GM12873 (cell line): ENCODE data around the gene APBA2.

Experiments
- CTCF ChIP-seq: IDR thresholded peaks from 2 replicates; pipeline ENCODE4 v1.5.1; 2012; ENCODE audit warnings: low read depth, mild to moderate bottlenecking, moderate library complexity, low read length, control low read depth; ENCODE audit not compliant: insufficient read depth; ENCODE audit errors: missing control alignments

Gene APBA2

GRCh38 chr15:29092376-29093064 lies 206.7 kb downstream of the APBA2 start:
- TF ChIP-seq CTCF: no peak

- no peak for TF ChIP-seq CTCF
Observed at GRCh38 chr15:29093065-29093435, 207.3 kb downstream of the APBA2 start.

GRCh38 chr15:29093696-29094343 lies 208.0 kb downstream of the APBA2 start:
- no peak for TF ChIP-seq CTCF

- no peak for TF ChIP-seq CTCF
Observed at GRCh38 chr15:29094711-29095110, 208.9 kb downstream of the APBA2 start.

- no peak for TF ChIP-seq CTCF
Observed at GRCh38 chr15:29095746-29096145, 210.0 kb downstream of the APBA2 start.

- no peak for TF ChIP-seq CTCF
Observed at GRCh38 chr15:29097168-29097567, 211.4 kb downstream of the APBA2 start.

- no peak for TF ChIP-seq CTCF
Observed at GRCh38 chr15:29097971-29098370, 212.2 kb downstream of the APBA2 start.
